OCI-LY1 (cell line): ENCODE data around the gene SMIM29.

Source experiments
- H2AFZ ChIP-seq: fragments of 200-600 bp; sonication (generic), shearing (Covaris generic); 2 replicates; pipeline ENCODE4 v1.6.0; 2014; ENCODE audit warnings: antibody characterized with exemption, mild to moderate bottlenecking, low read length
- H3F3A ChIP-seq: fragments of 200-600 bp; sonication (generic), shearing (Covaris generic); 2 replicates; pipeline ENCODE4 v1.6.0; 2014; ENCODE audit warnings: mild to moderate bottlenecking, antibody characterized with exemption, low read length, moderate library complexity; ENCODE audit not compliant: insufficient read depth
- H3K27ac ChIP-seq: fragments of 200-600 bp; sonication (generic); 2 replicates; pipeline ENCODE4 v1.5.1; 2014; ENCODE audit warnings: low read length, mixed run types, mild to moderate bottlenecking, low read depth; ENCODE audit not compliant: poor library complexity, severe bottlenecking
- H3K27me3 ChIP-seq: fragments of 200-600 bp; sonication (generic); 2 replicates; pipeline ENCODE4 v1.6.0; 2014; ENCODE audit warnings: antibody characterized with exemption, mild to moderate bottlenecking, low read length, moderate library complexity; ENCODE audit not compliant: insufficient read depth
- H3K36me3 ChIP-seq: fragments of 200-600 bp; sonication (generic); 2 replicates; pipeline ENCODE4 v1.6.1; 2014; ENCODE audit warnings: mild to moderate bottlenecking, antibody characterized with exemption, low read length, moderate library complexity, mixed read lengths; ENCODE audit not compliant: insufficient read depth
- H3K4me1 ChIP-seq: fragments of 200-600 bp; sonication (generic); 2 replicates; pipeline ENCODE4 v1.5.1; 2014; ENCODE audit warnings: mild to moderate bottlenecking, low read length, moderate library complexity; ENCODE audit not compliant: insufficient read depth, severe bottlenecking
- H3K4me2 ChIP-seq: fragments of 200-600 bp; sonication (generic), shearing (Covaris generic); 2 replicates; pipeline ENCODE4 v1.6.1; 2014; ENCODE audit warnings: low read length
- H3K4me3 ChIP-seq: fragments of 200-600 bp; sonication (generic); 2 replicates; pipeline ENCODE4 v1.5.1; 2014; ENCODE audit warnings: low read length, low read depth, mild to moderate bottlenecking, mixed read lengths; ENCODE audit not compliant: poor library complexity, severe bottlenecking
- H3K79me2 ChIP-seq: fragments of 200-600 bp; shearing (Covaris generic); 2 replicates; pipeline ENCODE4 v1.6.1; 2016; ENCODE audit warnings: mixed run types, low read length, mixed read lengths; ENCODE audit not compliant: insufficient read depth
- H3K9ac ChIP-seq: fragments of 200-600 bp; sonication (generic), shearing (Covaris generic); 2 replicates; pipeline ENCODE4 v1.6.1; 2014; ENCODE audit warnings: mild to moderate bottlenecking, low read length, mixed read lengths
- H3K9me2 ChIP-seq: fragments of 200-600 bp; sonication (generic), shearing (Covaris generic); 2 replicates; pipeline ENCODE4 v1.6.1; 2014; ENCODE audit warnings: low read depth, mild to moderate bottlenecking, low read length, mixed read lengths
- H3K9me3 ChIP-seq: fragments of 200-600 bp; shearing (Covaris generic); 2 replicates; pipeline ENCODE4 v1.6.1; 2014; ENCODE audit warnings: low read length, mixed read lengths
- H4K20me1 ChIP-seq: fragments of 200-600 bp; sonication (generic), shearing (Covaris generic); 2 replicates; pipeline ENCODE4 v1.6.0; 2016; ENCODE audit warnings: mild to moderate bottlenecking, low read length; ENCODE audit not compliant: insufficient read depth
- CTCF ChIP-seq: fragments of 200-600 bp; sonication (generic), shearing (Covaris generic); IDR thresholded peaks from 2 replicates; pipeline ENCODE4 v1.5.1; 2017; ENCODE audit warnings: mild to moderate bottlenecking, antibody characterized with exemption, low read length, moderate library complexity, mixed read lengths
- EZH2 ChIP-seq: fragments of 200-600 bp; sonication (generic), shearing (Covaris generic); IDR thresholded peaks from 2 replicates; pipeline ENCODE4 v1.8.0; 2017; ENCODE audit warnings: borderline replicate concordance, mixed run types, mild to moderate bottlenecking, antibody characterized with exemption, low read length, moderate library complexity, mixed read lengths

The SMIM29 gene

GRCh38 chr6:34276191-34276590 lies 27.4 kb upstream of the SMIM29 start:
- Histone ChIP-seq H3K79me2 (no peaks in the 10 kb centered on the region), H3K4me1 (no peaks in the 10 kb centered on the region), H3F3A (no peaks in the 10 kb centered on the region), H3K27me3 (no peaks in the 10 kb centered on the region), H3K4me2 (no peak overlapping the region), H3K36me3 (peaks cover 10% of the 10 kb centered on the region; the same call in 1 of the 2 replicates), H3K4me3 (no peak overlapping the region), H4K20me1 (no peaks in the 10 kb centered on the region), H3K27ac (no peak overlapping the region), H3K9me3 (no peaks in the 10 kb centered on the region), H2AFZ (no peak overlapping the region), H3K9me2 (no peaks in the 10 kb centered on the region), H3K9ac (no peak overlapping the region)
- TF ChIP-seq CTCF (no peak), EZH2 (no peak)

DNA sequence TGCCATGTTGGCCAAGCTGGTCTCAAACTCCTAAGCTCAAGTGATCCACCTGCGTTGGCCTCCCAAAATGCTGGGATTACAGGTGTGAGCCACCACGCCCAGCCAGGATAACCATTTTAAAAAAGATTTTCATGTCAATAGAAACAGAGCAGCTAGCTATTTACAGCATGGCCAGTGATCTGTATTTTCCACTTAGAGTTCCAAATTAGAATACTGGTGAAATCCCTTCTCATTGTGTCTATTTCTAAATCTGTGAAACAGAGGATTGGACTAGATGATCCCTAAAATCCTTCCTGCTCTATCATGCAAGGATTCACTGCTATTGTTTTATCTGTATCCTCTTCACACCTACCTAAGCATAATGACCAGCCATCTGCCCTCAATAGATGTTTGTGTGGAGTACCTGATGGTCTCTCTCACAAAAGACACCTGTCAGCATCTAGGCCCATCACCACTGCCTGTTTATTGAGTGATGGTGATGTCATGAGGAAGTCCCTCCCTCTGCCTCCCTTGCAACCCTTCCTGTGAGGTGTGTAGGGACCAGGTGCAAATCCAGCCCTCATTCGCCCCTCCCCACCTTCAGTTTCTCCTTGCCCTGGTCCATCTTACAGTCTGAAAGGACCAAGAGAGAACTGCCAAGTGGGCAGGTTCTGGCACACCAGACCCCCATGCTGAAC lies 26.5 kb upstream of the SMIM29 start:
- H3K4me2 ChIP-seq: no peak overlapping the region

DNA sequence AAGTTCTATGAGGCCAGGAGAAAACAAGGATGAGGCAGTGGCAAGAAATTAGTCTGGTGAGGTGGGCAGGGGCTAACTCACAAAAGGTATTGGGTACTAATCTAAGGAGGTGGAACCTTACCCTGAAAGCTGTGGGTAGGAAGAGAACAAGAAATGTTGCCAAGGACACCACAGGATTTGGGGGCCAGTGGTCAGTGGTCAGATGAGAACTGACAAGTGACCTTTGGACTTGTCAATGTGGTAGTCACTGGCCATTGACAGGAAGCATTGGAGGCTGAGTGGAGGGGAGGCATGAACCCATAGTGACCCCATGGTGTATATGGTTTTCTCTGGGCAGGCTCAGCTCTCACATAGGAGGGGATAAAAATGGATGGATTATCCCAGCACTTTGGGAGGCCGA lies 25.3 kb upstream of the SMIM29 start:
- Histone ChIP-seq H2AFZ (no peak overlapping the region), H3K27ac (no peak overlapping the region), H3F3A (no peaks in the 10 kb centered on the region), H3K79me2 (no peaks in the 10 kb centered on the region), H3K27me3 (no peaks in the 10 kb centered on the region), H3K4me3 (no peak overlapping the region), H3K4me1 (no peaks in the 10 kb centered on the region), H4K20me1 (no peaks in the 10 kb centered on the region), H3K9me2 (no peaks in the 10 kb centered on the region), H3K36me3 (0 out of 2 replicates have a peak, but pooled peaks cover 1% of the 10 kb centered on the region), H3K9me3 (no peaks in the 10 kb centered on the region), H3K4me2 (no peak overlapping the region), H3K9ac (no peak overlapping the region)
- TF ChIP-seq CTCF: no peak
- TF ChIP-seq EZH2: no peak

More for the DNA sequence above, 26.5 kb upstream of the SMIM29 start:
- H2AFZ ChIP-seq: no peak overlapping the region
- no peak for TF ChIP-seq CTCF
- no peak for TF ChIP-seq EZH2
- no peak overlapping the region for H3K4me3 ChIP-seq
- H3K9ac ChIP-seq: no peak overlapping the region
- H3K4me1 ChIP-seq: no peaks in the 10 kb centered on the region
- H3K79me2 ChIP-seq: no peaks in the 10 kb centered on the region
- peaks cover 10% of the 10 kb centered on the region; the same call in 1 of the 2 replicates for H3K36me3 ChIP-seq
- H3K9me2 ChIP-seq: no peaks in the 10 kb centered on the region
- H3K27me3 ChIP-seq: no peaks in the 10 kb centered on the region
- H3F3A ChIP-seq: no peaks in the 10 kb centered on the region
- no peaks in the 10 kb centered on the region for H3K9me3 ChIP-seq
- H3K27ac ChIP-seq: no peak overlapping the region
- no peaks in the 10 kb centered on the region for H4K20me1 ChIP-seq
